Measurements from ENCODE around the gene ATRN. TPM values are rescaled to one million over a fixed set of nuclear protein-coding genes. Genes with fewer than 3 reads are reported as not detected.

The ATRN gene
- total RNA-seq, 1 experiment from 2014 or later = 19.9 TPM

DNA sequence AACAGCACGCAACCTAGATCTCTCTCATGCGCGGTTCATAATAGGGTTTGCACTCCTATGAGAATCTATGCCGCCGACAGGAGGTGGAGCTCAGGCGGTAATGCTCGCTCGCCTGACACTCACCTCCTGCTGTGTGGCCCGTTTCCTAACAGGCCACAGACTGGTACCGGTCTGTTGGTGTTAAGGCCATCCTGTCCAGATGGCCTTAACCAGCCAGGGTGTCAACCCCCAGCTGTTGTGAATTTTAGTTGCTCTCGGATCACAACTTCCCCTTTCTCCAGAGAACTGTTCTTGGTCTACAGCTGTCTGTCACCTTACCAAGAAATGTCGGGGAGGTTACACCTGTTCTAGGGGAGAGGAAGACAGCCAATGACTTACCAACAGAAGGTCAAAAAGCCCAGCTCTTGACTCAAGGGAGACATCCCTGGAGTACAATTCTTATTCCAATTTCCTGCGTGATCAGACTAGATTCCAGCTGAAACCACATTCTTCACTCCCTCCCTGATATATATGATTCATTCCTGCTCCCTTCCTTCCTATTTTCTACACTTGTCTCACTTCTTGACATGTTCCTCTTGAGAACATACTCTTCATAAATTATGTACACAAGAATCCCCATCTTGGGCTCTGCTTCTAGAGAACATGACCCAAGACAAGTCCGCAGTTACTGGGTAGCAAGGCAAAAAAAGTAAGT, 40.3 kb upstream of the ATRN start:
- Mint-ChIP-seq H3K36me3 (no peaks in the 10 kb centered on the region), H3K27ac (no peak overlapping the region), H3K4me3 (no peak overlapping the region), H3K9me3 (no peaks in the 10 kb centered on the region), H3K27me3 (ENCODE audit: low read depth) (no peaks in the 10 kb centered on the region), H3K4me1 (peaks cover 3% of the 10 kb centered on the region)
- ATAC-seq (no peak), DNase-seq (ENCODE audit: low spot score) (no peak)
- TF ChIP-seq, protein P1, sequence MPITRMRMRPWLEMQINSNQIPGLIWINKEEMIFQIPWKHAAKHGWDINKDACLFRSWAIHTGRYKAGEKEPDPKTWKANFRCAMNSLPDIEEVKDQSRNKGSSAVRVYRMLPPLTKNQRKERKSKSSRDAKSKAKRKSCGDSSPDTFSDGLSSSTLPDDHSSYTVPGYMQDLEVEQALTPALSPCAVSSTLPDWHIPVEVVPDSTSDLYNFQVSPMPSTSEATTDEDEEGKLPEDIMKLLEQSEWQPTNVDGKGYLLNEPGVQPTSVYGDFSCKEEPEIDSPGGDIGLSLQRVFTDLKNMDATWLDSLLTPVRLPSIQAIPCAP (CRISPR knock-in tag; IDR thresholded peaks at IDR 0.05) = no peak
- TF ChIP-seq, protein P2, sequence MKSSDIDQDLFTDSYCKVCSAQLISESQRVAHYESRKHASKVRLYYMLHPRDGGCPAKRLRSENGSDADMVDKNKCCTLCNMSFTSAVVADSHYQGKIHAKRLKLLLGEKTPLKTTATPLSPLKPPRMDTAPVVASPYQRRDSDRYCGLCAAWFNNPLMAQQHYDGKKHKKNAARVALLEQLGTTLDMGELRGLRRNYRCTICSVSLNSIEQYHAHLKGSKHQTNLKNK (CRISPR knock-in tag; IDR thresholded peaks at IDR 0.05) = no peak
- TF ChIP-seq, protein P3, sequence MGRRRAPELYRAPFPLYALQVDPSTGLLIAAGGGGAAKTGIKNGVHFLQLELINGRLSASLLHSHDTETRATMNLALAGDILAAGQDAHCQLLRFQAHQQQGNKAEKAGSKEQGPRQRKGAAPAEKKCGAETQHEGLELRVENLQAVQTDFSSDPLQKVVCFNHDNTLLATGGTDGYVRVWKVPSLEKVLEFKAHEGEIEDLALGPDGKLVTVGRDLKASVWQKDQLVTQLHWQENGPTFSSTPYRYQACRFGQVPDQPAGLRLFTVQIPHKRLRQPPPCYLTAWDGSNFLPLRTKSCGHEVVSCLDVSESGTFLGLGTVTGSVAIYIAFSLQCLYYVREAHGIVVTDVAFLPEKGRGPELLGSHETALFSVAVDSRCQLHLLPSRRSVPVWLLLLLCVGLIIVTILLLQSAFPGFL (CRISPR knock-in tag; IDR thresholded peaks at IDR 0.05; ENCODE audit: borderline replicate concordance) = no peak
- TF ChIP-seq, protein P4, sequence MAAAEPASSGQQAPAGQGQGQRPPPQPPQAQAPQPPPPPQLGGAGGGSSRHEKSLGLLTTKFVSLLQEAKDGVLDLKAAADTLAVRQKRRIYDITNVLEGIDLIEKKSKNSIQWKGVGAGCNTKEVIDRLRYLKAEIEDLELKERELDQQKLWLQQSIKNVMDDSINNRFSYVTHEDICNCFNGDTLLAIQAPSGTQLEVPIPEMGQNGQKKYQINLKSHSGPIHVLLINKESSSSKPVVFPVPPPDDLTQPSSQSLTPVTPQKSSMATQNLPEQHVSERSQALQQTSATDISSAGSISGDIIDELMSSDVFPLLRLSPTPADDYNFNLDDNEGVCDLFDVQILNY (CRISPR knock-in tag; IDR thresholded peaks at IDR 0.05) = no peak
- TF ChIP-seq ZNF396 (CRISPR knock-in tag; IDR thresholded peaks at IDR 0.05; ENCODE audit: borderline replicate concordance) (no peak), RELA (CRISPR knock-in tag; IDR thresholded peaks at IDR 0.05; ENCODE audit: borderline replicate concordance) (no peak), GRHL2 (CRISPR knock-in tag; IDR thresholded peaks at IDR 0.05; ENCODE audit: insufficient replicate concordance, severe bottlenecking) (no peak), MXD4 (CRISPR knock-in tag; IDR thresholded peaks at IDR 0.05; ENCODE audit: borderline replicate concordance) (no peak), ATF1 (CRISPR knock-in tag; IDR thresholded peaks at IDR 0.05) (no peak), NFE2L1 (CRISPR knock-in tag; IDR thresholded peaks at IDR 0.05) (no peak), JAZF1 (CRISPR knock-in tag; IDR thresholded peaks at IDR 0.05) (no peak), TEAD1 (CRISPR knock-in tag; IDR thresholded peaks at IDR 0.05) (no peak), ZNF671 (CRISPR knock-in tag; IDR thresholded peaks at IDR 0.05) (no peak), NR2C2 (CRISPR knock-in tag; IDR thresholded peaks at IDR 0.05) (no peak)
- TF ChIP-seq, protein P5, sequence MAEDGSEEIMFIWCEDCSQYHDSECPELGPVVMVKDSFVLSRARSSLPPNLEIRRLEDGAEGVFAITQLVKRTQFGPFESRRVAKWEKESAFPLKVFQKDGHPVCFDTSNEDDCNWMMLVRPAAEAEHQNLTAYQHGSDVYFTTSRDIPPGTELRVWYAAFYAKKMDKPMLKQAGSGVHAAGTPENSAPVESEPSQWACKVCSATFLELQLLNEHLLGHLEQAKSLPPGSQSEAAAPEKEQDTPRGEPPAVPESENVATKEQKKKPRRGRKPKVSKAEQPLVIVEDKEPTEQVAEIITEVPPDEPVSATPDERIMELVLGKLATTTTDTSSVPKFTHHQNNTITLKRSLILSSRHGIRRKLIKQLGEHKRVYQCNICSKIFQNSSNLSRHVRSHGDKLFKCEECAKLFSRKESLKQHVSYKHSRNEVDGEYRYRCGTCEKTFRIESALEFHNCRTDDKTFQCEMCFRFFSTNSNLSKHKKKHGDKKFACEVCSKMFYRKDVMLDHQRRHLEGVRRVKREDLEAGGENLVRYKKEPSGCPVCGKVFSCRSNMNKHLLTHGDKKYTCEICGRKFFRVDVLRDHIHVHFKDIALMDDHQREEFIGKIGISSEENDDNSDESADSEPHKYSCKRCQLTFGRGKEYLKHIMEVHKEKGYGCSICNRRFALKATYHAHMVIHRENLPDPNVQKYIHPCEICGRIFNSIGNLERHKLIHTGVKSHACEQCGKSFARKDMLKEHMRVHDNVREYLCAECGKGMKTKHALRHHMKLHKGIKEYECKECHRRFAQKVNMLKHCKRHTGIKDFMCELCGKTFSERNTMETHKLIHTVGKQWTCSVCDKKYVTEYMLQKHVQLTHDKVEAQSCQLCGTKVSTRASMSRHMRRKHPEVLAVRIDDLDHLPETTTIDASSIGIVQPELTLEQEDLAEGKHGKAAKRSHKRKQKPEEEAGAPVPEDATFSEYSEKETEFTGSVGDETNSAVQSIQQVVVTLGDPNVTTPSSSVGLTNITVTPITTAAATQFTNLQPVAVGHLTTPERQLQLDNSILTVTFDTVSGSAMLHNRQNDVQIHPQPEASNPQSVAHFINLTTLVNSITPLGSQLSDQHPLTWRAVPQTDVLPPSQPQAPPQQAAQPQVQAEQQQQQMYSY (CRISPR knock-in tag; IDR thresholded peaks at IDR 0.05) = no peak
- TF ChIP-seq, protein P6, sequence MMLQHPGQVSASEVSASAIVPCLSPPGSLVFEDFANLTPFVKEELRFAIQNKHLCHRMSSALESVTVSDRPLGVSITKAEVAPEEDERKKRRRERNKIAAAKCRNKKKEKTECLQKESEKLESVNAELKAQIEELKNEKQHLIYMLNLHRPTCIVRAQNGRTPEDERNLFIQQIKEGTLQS (CRISPR knock-in tag; conservative IDR thresholded peaks at IDR 0.05) = no peak
- TF ChIP-seq, protein P7, sequence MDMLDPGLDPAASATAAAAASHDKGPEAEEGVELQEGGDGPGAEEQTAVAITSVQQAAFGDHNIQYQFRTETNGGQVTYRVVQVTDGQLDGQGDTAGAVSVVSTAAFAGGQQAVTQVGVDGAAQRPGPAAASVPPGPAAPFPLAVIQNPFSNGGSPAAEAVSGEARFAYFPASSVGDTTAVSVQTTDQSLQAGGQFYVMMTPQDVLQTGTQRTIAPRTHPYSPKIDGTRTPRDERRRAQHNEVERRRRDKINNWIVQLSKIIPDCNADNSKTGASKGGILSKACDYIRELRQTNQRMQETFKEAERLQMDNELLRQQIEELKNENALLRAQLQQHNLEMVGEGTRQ (CRISPR knock-in tag; IDR thresholded peaks at IDR 0.05) = no peak
- TF ChIP-seq, protein P8, sequence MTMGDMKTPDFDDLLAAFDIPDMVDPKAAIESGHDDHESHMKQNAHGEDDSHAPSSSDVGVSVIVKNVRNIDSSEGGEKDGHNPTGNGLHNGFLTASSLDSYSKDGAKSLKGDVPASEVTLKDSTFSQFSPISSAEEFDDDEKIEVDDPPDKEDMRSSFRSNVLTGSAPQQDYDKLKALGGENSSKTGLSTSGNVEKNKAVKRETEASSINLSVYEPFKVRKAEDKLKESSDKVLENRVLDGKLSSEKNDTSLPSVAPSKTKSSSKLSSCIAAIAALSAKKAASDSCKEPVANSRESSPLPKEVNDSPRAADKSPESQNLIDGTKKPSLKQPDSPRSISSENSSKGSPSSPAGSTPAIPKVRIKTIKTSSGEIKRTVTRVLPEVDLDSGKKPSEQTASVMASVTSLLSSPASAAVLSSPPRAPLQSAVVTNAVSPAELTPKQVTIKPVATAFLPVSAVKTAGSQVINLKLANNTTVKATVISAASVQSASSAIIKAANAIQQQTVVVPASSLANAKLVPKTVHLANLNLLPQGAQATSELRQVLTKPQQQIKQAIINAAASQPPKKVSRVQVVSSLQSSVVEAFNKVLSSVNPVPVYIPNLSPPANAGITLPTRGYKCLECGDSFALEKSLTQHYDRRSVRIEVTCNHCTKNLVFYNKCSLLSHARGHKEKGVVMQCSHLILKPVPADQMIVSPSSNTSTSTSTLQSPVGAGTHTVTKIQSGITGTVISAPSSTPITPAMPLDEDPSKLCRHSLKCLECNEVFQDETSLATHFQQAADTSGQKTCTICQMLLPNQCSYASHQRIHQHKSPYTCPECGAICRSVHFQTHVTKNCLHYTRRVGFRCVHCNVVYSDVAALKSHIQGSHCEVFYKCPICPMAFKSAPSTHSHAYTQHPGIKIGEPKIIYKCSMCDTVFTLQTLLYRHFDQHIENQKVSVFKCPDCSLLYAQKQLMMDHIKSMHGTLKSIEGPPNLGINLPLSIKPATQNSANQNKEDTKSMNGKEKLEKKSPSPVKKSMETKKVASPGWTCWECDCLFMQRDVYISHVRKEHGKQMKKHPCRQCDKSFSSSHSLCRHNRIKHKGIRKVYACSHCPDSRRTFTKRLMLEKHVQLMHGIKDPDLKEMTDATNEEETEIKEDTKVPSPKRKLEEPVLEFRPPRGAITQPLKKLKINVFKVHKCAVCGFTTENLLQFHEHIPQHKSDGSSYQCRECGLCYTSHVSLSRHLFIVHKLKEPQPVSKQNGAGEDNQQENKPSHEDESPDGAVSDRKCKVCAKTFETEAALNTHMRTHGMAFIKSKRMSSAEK (CRISPR knock-in tag; IDR thresholded peaks at IDR 0.05; ENCODE audit: borderline replicate concordance) = no peak
- TF ChIP-seq, protein P9, sequence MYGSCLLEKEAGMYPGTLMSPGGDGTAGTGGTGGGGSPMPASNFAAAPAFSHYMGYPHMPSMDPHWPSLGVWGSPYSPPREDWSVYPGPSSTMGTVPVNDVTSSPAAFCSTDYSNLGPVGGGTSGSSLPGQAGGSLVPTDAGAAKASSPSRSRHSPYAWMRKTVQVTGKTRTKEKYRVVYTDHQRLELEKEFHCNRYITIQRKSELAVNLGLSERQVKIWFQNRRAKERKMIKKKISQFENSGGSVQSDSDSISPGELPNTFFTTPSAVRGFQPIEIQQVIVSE (CRISPR knock-in tag; IDR thresholded peaks at IDR 0.05; ENCODE audit: borderline replicate concordance) = no peak
- TF ChIP-seq, protein P10, sequence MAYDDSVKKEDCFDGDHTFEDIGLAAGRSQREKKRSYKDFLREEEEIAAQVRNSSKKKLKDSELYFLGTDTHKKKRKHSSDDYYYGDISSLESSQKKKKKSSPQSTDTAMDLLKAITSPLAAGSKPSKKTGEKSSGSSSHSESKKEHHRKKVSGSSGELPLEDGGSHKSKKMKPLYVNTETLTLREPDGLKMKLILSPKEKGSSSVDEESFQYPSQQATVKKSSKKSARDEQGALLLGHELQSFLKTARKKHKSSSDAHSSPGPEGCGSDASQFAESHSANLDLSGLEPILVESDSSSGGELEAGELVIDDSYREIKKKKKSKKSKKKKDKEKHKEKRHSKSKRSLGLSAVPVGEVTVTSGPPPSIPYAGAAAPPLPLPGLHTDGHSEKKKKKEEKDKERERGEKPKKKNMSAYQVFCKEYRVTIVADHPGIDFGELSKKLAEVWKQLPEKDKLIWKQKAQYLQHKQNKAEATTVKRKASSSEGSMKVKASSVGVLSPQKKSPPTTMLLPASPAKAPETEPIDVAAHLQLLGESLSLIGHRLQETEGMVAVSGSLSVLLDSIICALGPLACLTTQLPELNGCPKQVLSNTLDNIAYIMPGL (CRISPR knock-in tag; IDR thresholded peaks at IDR 0.05) = no peak
- CTCF ChIA-PET = no interaction called here
- POLR2A ChIA-PET = no interaction called here
